Astrocyte (in vitro differentiated cells and primary cell): ENCODE data around the gene ABCC8. TPM values are rescaled to one million over a fixed set of nuclear protein-coding genes. Genes with fewer than 3 reads are reported as not detected.

Experiments
- DNase-seq: peaks from one replicate; pipeline ENCODE4 v3.0.0-alpha.2; 2010; ENCODE audit warnings: low read depth
- FAIRE-seq: peaks from 2 replicates; lab custom pipeline; 2011; peaks lifted over from hg19 to GRCh38; lab: Jason Lieb, UNC
- H2AFZ ChIP-seq: 2 replicates; pipeline ENCODE4 v1.6.0; 2012; ENCODE audit warnings: low read depth, low read length, inconsistent platforms
- H3K27ac ChIP-seq: 2 replicates; pipeline ENCODE4 v1.5.1; 2011; ENCODE audit warnings: low read depth, low read length, inconsistent platforms
- H3K27me3 ChIP-seq: 2 replicates; pipeline ENCODE4 v1.6.0; 2011; ENCODE audit warnings: low read length, inconsistent platforms; ENCODE audit not compliant: insufficient read depth
- H3K36me3 ChIP-seq: 2 replicates; pipeline ENCODE4 v1.5.1; 2011; ENCODE audit warnings: low read length, inconsistent platforms; ENCODE audit not compliant: insufficient read depth
- H3K4me1 ChIP-seq: 2 replicates; pipeline ENCODE4 v1.5.1; 2011; ENCODE audit warnings: low read length, inconsistent platforms; ENCODE audit not compliant: insufficient read depth
- H3K4me2 ChIP-seq: 2 replicates; pipeline ENCODE4 v1.6.0; 2012; ENCODE audit warnings: low read length, inconsistent platforms
- H3K4me3 ChIP-seq: 2 replicates; pipeline ENCODE4 v1.5.1; 2011; ENCODE audit warnings: low read depth, mild to moderate bottlenecking, low read length, inconsistent platforms; ENCODE audit not compliant: insufficient read depth
- H3K79me2 ChIP-seq: 2 replicates; pipeline ENCODE4 v1.6.0; 2012; ENCODE audit warnings: mild to moderate bottlenecking, low read length, inconsistent platforms; ENCODE audit not compliant: insufficient read depth
- H3K9ac ChIP-seq: 2 replicates; pipeline ENCODE4 v1.6.0; 2012; ENCODE audit warnings: mild to moderate bottlenecking, low read length, inconsistent platforms
- H3K9me3 ChIP-seq: 2 replicates; pipeline ENCODE4 v1.5.1; 2012; ENCODE audit warnings: low read depth, mild to moderate bottlenecking, low read length, inconsistent platforms; ENCODE audit not compliant: insufficient read depth
- H4K20me1 ChIP-seq: 2 replicates; pipeline ENCODE4 v1.6.0; 2012; ENCODE audit warnings: low read length, inconsistent platforms; ENCODE audit not compliant: insufficient read depth
- H3K27ac Mint-ChIP-seq: one replicate; pipeline ENCODE4 v1.8.0; 2021; ENCODE audit warnings: mild to moderate bottlenecking, mixed read lengths; ENCODE audit not compliant: unreplicated experiment
- H3K27me3 Mint-ChIP-seq: one replicate; pipeline ENCODE4 v1.8.0; 2021; ENCODE audit warnings: low read depth, mixed read lengths; ENCODE audit not compliant: unreplicated experiment
- H3K36me3 Mint-ChIP-seq: one replicate; pipeline ENCODE4 v1.8.0; 2021; ENCODE audit warnings: low read depth, mixed read lengths; ENCODE audit not compliant: unreplicated experiment
- H3K4me1 Mint-ChIP-seq: one replicate; pipeline ENCODE4 v1.8.0; 2021; ENCODE audit warnings: low read depth, mixed read lengths; ENCODE audit not compliant: unreplicated experiment
- H3K4me3 Mint-ChIP-seq: one replicate; pipeline ENCODE4 v1.8.0; 2021; ENCODE audit warnings: mild to moderate bottlenecking, moderate library complexity, mixed read lengths; ENCODE audit not compliant: unreplicated experiment
- H3K9me3 Mint-ChIP-seq: one replicate; pipeline ENCODE4 v1.8.0; 2021; ENCODE audit warnings: mild to moderate bottlenecking, mixed read lengths; ENCODE audit not compliant: unreplicated experiment
- EZH2 ChIP-seq: IDR thresholded peaks from 2 replicates; pipeline ENCODE4 v1.6.1; 2012; ENCODE audit warnings: mild to moderate bottlenecking, low read length, inconsistent platforms; ENCODE audit not compliant: insufficient read depth
- total RNA-seq: library from RNA; stranded (reverse); gene quantifications from 2 replicates; pipeline ENCODE4 v1.2.1, GENCODE V29; 2021
- TF ChIP-seq, protein P1 (sequence below): IDR thresholded peaks from 2 replicates; pipeline ENCODE4 v1.5.1; 2011; ENCODE audit warnings: low read depth, mild to moderate bottlenecking, inconsistent platforms, low read length, moderate library complexity; ENCODE audit not compliant: insufficient read depth

The ABCC8 gene
- total RNA-seq, 1 donor from 2014 or later: not detected

DNA sequence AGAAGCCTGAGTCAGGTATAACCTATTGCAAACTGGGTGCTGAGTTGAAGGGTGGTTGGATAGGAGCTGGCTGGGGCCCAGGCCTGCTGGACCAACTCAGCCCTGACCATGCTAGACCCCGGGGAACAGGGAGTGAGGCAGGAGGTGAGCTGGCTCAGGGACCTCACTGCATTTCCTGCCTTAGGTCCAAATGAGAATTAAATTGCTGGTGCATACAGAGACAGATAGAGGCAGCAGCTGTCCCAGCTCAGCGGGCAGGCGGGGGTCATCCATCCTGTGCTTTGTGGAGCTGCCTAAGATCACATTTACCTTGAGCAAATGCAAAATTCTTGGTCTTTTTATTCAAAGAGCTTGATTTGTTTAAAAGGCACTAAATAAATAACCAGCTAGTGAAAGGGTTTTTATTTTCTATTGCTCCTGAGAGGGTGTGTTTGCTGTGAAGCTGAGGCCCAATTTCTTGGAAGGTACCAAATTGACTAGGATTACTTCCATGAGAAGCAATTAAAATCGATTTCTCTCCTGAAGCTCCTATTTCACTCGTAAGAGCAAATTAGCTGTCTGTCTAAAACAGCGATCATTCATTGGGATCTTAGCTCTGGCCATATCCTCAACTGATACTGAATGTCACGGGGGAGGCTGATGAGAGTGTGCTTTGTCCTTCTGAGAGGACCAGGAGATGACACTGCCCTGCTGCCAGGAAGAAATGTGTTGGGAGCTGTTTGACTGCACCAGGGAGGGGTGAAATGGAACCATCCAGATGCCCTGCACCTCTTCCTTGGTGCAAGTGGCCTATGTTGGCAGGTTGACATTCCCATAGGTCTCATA, 42.6 kb upstream of the ABCC8 start:
- Histone ChIP-seq H3K9me3 (no peaks in the 10 kb centered on the region), H3K79me2 (no peaks in the 10 kb centered on the region), H3K36me3 (no peaks in the 10 kb centered on the region), H4K20me1 (no peaks in the 10 kb centered on the region), H3K4me2 (no peak overlapping the region), H3K9ac (no peak overlapping the region), H3K27ac (no peak overlapping the region), H3K4me1 (no peaks in the 10 kb centered on the region), H2AFZ (no peak overlapping the region), H3K4me3 (no peak overlapping the region), H3K27me3 (peaks cover 18% of the 10 kb centered on the region)
- Mint-ChIP-seq H3K36me3 (no peaks in the 10 kb centered on the region), H3K27ac (no peak overlapping the region), H3K27me3 (peaks cover 58% of the 10 kb centered on the region), H3K4me3 (no peak overlapping the region), H3K4me1 (no peaks in the 10 kb centered on the region), H3K9me3 (peaks cover 4% of the 10 kb centered on the region)
- DNase-seq: no peak
- FAIRE-seq: no peak
- no peak for TF ChIP-seq EZH2
- TF ChIP-seq, protein P1, sequence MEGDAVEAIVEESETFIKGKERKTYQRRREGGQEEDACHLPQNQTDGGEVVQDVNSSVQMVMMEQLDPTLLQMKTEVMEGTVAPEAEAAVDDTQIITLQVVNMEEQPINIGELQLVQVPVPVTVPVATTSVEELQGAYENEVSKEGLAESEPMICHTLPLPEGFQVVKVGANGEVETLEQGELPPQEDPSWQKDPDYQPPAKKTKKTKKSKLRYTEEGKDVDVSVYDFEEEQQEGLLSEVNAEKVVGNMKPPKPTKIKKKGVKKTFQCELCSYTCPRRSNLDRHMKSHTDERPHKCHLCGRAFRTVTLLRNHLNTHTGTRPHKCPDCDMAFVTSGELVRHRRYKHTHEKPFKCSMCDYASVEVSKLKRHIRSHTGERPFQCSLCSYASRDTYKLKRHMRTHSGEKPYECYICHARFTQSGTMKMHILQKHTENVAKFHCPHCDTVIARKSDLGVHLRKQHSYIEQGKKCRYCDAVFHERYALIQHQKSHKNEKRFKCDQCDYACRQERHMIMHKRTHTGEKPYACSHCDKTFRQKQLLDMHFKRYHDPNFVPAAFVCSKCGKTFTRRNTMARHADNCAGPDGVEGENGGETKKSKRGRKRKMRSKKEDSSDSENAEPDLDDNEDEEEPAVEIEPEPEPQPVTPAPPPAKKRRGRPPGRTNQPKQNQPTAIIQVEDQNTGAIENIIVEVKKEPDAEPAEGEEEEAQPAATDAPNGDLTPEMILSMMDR: no peak

DNA sequence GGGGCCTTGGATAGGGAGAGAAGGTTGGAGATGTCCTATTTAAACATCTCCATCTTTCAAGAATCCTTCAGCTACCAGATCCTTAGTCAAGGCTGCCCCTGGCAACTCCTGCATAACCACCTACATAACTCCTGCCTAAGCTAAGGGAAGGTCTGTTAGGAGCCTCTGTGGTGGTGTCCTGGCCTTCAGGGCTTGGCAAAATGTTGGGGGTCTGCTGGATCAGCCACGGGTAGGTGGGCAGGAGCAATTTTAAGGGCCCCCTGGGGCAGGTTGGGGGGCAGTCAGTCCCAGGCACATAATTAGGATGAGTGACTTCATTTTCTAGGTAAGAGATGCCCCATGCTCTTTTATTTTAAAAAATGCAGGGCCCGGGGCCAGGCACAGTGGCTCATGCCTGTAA, 41.7 kb upstream of the ABCC8 start:
- no peaks in the 10 kb centered on the region for H3K79me2 ChIP-seq
- no peaks in the 10 kb centered on the region for H3K36me3 ChIP-seq
- peaks cover 21% of the 10 kb centered on the region for H3K27me3 ChIP-seq
- no peaks in the 10 kb centered on the region for H3K9me3 ChIP-seq
- no peaks in the 10 kb centered on the region for H3K4me1 ChIP-seq
- FAIRE-seq (no peak), DNase-seq (no peak)
- peaks cover 4% of the 10 kb centered on the region for H3K9me3 Mint-ChIP-seq
- H3K4me3 ChIP-seq: no peak overlapping the region
- H3K9ac ChIP-seq: no peak overlapping the region
- H4K20me1 ChIP-seq: no peaks in the 10 kb centered on the region
- TF ChIP-seq, protein P1: no peak
- no peak for TF ChIP-seq EZH2
- no peak overlapping the region for H2AFZ ChIP-seq
- no peak overlapping the region for H3K4me3 Mint-ChIP-seq
- H3K4me2 ChIP-seq: no peak overlapping the region
- no peak overlapping the region for H3K27ac ChIP-seq
- peaks cover 52% of the 10 kb centered on the region for H3K27me3 Mint-ChIP-seq
- H3K36me3 Mint-ChIP-seq: no peaks in the 10 kb centered on the region
- H3K27ac Mint-ChIP-seq: no peak overlapping the region
- H3K4me1 Mint-ChIP-seq: peaks cover 6% of the 10 kb centered on the region

- TF ChIP-seq EZH2: no peak
- TF ChIP-seq, protein P1: no peak
- no peaks in the 10 kb centered on the region for H3K9me3 ChIP-seq
- Mint-ChIP-seq H3K27ac (no peak overlapping the region), H3K4me1 (peaks cover 6% of the 10 kb centered on the region), H3K9me3 (peaks cover 6% of the 10 kb centered on the region), H3K4me3 (no peak overlapping the region), H3K36me3 (no peaks in the 10 kb centered on the region), H3K27me3 (peaks cover 50% of the 10 kb centered on the region)
- FAIRE-seq (no peak), DNase-seq (no peak)
- H3K4me2 ChIP-seq: no peak overlapping the region
- no peaks in the 10 kb centered on the region for H4K20me1 ChIP-seq
- no peak overlapping the region for H3K27ac ChIP-seq
- H3K36me3 ChIP-seq: no peaks in the 10 kb centered on the region
- H3K79me2 ChIP-seq: no peaks in the 10 kb centered on the region
- no peak overlapping the region for H3K4me3 ChIP-seq
- H3K9ac ChIP-seq: no peak overlapping the region
- peaks cover 23% of the 10 kb centered on the region for H3K27me3 ChIP-seq
- no peaks in the 10 kb centered on the region for H3K4me1 ChIP-seq
- H2AFZ ChIP-seq: no peak overlapping the region
Observed at GRCh38 chr11:17517186-17517585, 40.5 kb upstream of the ABCC8 start.
